ENCODE data around the gene SIGLEC9. TPM values are rescaled to one million over a fixed set of nuclear protein-coding genes. Genes with fewer than 3 reads are reported as not detected.

The SIGLEC9 gene
- total RNA-seq, 1 experiment from 2014 or later, result not detected

GRCh38 chr19:51138549-51138979, 13.9 kb downstream of the SIGLEC9 start:
- no peak for DNase-seq
- CTCF ChIA-PET, result no interaction called here
- POLR2A ChIA-PET (ENCODE audit: unreplicated experiment), result no interaction called here
- Histone ChIP-seq H3K9me2 (replicated peaks; ENCODE audit: low read length) (no peaks in the 10 kb centered on the region), H3K4me3 (ENCODE audit: low read length) (no peak overlapping the region), H3K4me1 (ENCODE audit: insufficient read depth, low read length) (no peaks in the 10 kb centered on the region), H4K20me1 (ENCODE audit: low read length) (no peaks in the 10 kb centered on the region), H3K4me2 (ENCODE audit: low read length) (no peak overlapping the region), H3F3A (ENCODE audit: low read length, unreplicated experiment) (no peaks in the 10 kb centered on the region), H3K27me3 (ENCODE audit: low read length) (peaks cover 88% of the 10 kb centered on the region), H3K9ac (ENCODE audit: low read length) (no peak overlapping the region), H2AFZ (ENCODE audit: low read length) (no peak overlapping the region), H3K79me2 (ENCODE audit: low read length) (no peaks in the 10 kb centered on the region), H3K9me3 (ENCODE audit: low read length) (no peaks in the 10 kb centered on the region), H3K36me3 (ENCODE audit: low read depth, low read length) (no peaks in the 10 kb centered on the region), H3K27ac (ENCODE audit: low read length) (no peak overlapping the region)
- no peak for ATAC-seq
- no TSS peak for BruUV-seq (replicated peaks)
- intact Hi-C loops (cut with micrococcal nuclease), result no loop called here
- TF ChIP-seq CTCF (conservative IDR thresholded peaks at IDR 0.05; ENCODE audit: low read depth, low read length) (no peak), EZH2 (IDR thresholded peaks at IDR 0.05; ENCODE audit: low read length, unreplicated experiment) (no peak), EZH2phosphoT487 (IDR thresholded peaks at IDR 0.05; ENCODE audit: borderline replicate concordance, low read length) (no peak)

- Histone ChIP-seq H3K79me2 (ENCODE audit: low read length) (no peaks in the 10 kb centered on the region), H3K4me3 (ENCODE audit: low read length) (no peak overlapping the region), H3K36me3 (ENCODE audit: low read depth, low read length) (no peaks in the 10 kb centered on the region), H3K9ac (ENCODE audit: low read length) (no peak overlapping the region), H3K9me2 (replicated peaks; ENCODE audit: low read length) (no peaks in the 10 kb centered on the region), H2AFZ (ENCODE audit: low read length) (no peak overlapping the region), H3K27ac (ENCODE audit: low read length) (no peak overlapping the region), H4K20me1 (ENCODE audit: low read length) (no peaks in the 10 kb centered on the region), H3K4me2 (ENCODE audit: low read length) (no peak overlapping the region), H3K4me1 (ENCODE audit: insufficient read depth, low read length) (no peaks in the 10 kb centered on the region), H3K27me3 (ENCODE audit: low read length) (peaks cover 94% of the 10 kb centered on the region), H3F3A (ENCODE audit: low read length, unreplicated experiment) (no peaks in the 10 kb centered on the region), H3K9me3 (ENCODE audit: low read length) (no peaks in the 10 kb centered on the region)
- no peak for ATAC-seq
- no peak for TF ChIP-seq CTCF (conservative IDR thresholded peaks at IDR 0.05; ENCODE audit: low read depth, low read length)
- TF ChIP-seq EZH2phosphoT487 (IDR thresholded peaks at IDR 0.05; ENCODE audit: borderline replicate concordance, low read length), result no peak
- no peak for TF ChIP-seq EZH2 (IDR thresholded peaks at IDR 0.05; ENCODE audit: low read length, unreplicated experiment)
- DNase-seq, result no peak
- ChIA-PET POLR2A (ENCODE audit: unreplicated experiment) (no interaction called here), CTCF (no interaction called here)
- no TSS peak for BruUV-seq (replicated peaks)
- intact Hi-C loops (cut with micrococcal nuclease), result no loop called here
Observed at GRCh38 chr19:51139299-51140014, 14.8 kb downstream of the SIGLEC9 start.

GRCh38 chr19:51140441-51140840, 15.7 kb downstream of the SIGLEC9 start:
- H3K27ac ChIP-seq (ENCODE audit: low read length), result no peak overlapping the region
- ChIA-PET CTCF (no interaction called here), POLR2A (ENCODE audit: unreplicated experiment) (no interaction called here)
- no peaks in the 10 kb centered on the region for H3K36me3 ChIP-seq (ENCODE audit: low read depth, low read length)
- no peak for TF ChIP-seq EZH2phosphoT487 (IDR thresholded peaks at IDR 0.05; ENCODE audit: borderline replicate concordance, low read length)
- no peak for TF ChIP-seq EZH2 (IDR thresholded peaks at IDR 0.05; ENCODE audit: low read length, unreplicated experiment)
- no peak for TF ChIP-seq CTCF (conservative IDR thresholded peaks at IDR 0.05; ENCODE audit: low read depth, low read length)
- intact Hi-C loops (cut with micrococcal nuclease), result no loop called here
- no peaks in the 10 kb centered on the region for H3K9me3 ChIP-seq (ENCODE audit: low read length)
- H3K9me2 ChIP-seq (replicated peaks; ENCODE audit: low read length), result no peaks in the 10 kb centered on the region
- no peak overlapping the region for H3K9ac ChIP-seq (ENCODE audit: low read length)
- no peak for ATAC-seq
- H3K4me3 ChIP-seq (ENCODE audit: low read length), result no peak overlapping the region
- peaks cover 90% of the 10 kb centered on the region for H3K27me3 ChIP-seq (ENCODE audit: low read length)
- no peaks in the 10 kb centered on the region for H3K4me1 ChIP-seq (ENCODE audit: insufficient read depth, low read length)
- no TSS peak for BruUV-seq (replicated peaks)
- no peak overlapping the region for H2AFZ ChIP-seq (ENCODE audit: low read length)
- no peaks in the 10 kb centered on the region for H3K79me2 ChIP-seq (ENCODE audit: low read length)
- no peaks in the 10 kb centered on the region for H3F3A ChIP-seq (ENCODE audit: low read length, unreplicated experiment)
- no peaks in the 10 kb centered on the region for H4K20me1 ChIP-seq (ENCODE audit: low read length)
- no peak overlapping the region for H3K4me2 ChIP-seq (ENCODE audit: low read length)
- no peak for DNase-seq

All from PC-3 (cell line).